Fibroblast of lung (primary cell): ENCODE results near the gene GRAMD2B. TPM values are rescaled to one million over a fixed set of nuclear protein-coding genes. Genes with fewer than 3 reads are reported as not detected.

Experiments
- DNase-seq, 2 donors: peaks; one replicate each; pipeline versions ENCODE4 v3.0.0 to v3.0.0-alpha.2; 2010; ENCODE audit warnings: low read depth in 2 of 2
- H2AFZ ChIP-seq: 2 replicates; pipeline ENCODE4 v1.5.1; 2012; ENCODE audit warnings: low read length, control low read depth, inconsistent platforms
- H3K27ac ChIP-seq: 2 replicates; pipeline ENCODE4 v1.5.1; 2011; ENCODE audit warnings: low read length, control low read depth; ENCODE audit not compliant: insufficient read depth
- H3K27me3 ChIP-seq: 2 replicates; pipeline ENCODE4 v1.5.1; 2011; ENCODE audit warnings: mild to moderate bottlenecking, low read length; ENCODE audit not compliant: control insufficient read depth, insufficient read depth
- H3K36me3 ChIP-seq: 2 replicates; pipeline ENCODE4 v1.5.1; 2011; ENCODE audit warnings: low read length; ENCODE audit not compliant: control insufficient read depth, insufficient read depth
- H3K4me1 ChIP-seq: 2 replicates; pipeline ENCODE4 v1.5.1; 2011; ENCODE audit warnings: low read length; ENCODE audit not compliant: control insufficient read depth, insufficient read depth; ENCODE audit errors: extremely low read depth
- H3K4me2 ChIP-seq: 2 replicates; pipeline ENCODE4 v1.5.1; 2011; ENCODE audit warnings: low read length, control low read depth; ENCODE audit not compliant: insufficient read depth; ENCODE audit errors: extremely low read depth
- H3K4me3 ChIP-seq, 4 experiments: fragments of 200-600 bp in 1 of 4; sonication (generic) in 1 of 4; replicated peaks in 1 of 4; 2 replicates each; pipeline ENCODE4 v1.5.1; 2011 to 2016; ENCODE audit warnings: low read length in 4 of 4, low read depth in 3 of 4, mild to moderate bottlenecking in 3 of 4, control low read depth in 2 of 4, inconsistent platforms in 1 of 4, mixed read lengths in 1 of 4; ENCODE audit not compliant: insufficient read depth in 1 of 4; ENCODE audit errors: control extremely low read depth in 1 of 4
- H3K79me2 ChIP-seq: 2 replicates; pipeline ENCODE4 v1.5.1; 2012; ENCODE audit warnings: mild to moderate bottlenecking, low read length, inconsistent platforms; ENCODE audit not compliant: control insufficient read depth, insufficient read depth
- H3K9ac ChIP-seq: 2 replicates; pipeline ENCODE4 v1.5.1; 2011; ENCODE audit warnings: mild to moderate bottlenecking, low read length, control low read depth; ENCODE audit not compliant: insufficient read depth
- H3K9me3 ChIP-seq: 2 replicates; pipeline ENCODE4 v1.5.1; 2012; ENCODE audit warnings: low read depth, low read length; ENCODE audit not compliant: control insufficient read depth, insufficient read depth
- H4K20me1 ChIP-seq: 2 replicates; pipeline ENCODE4 v1.5.1; 2011; ENCODE audit warnings: low read length; ENCODE audit not compliant: control insufficient read depth, insufficient read depth; ENCODE audit errors: extremely low read depth
- EZH2 ChIP-seq: IDR thresholded peaks from 2 replicates; pipeline ENCODE4 v1.5.1; 2012; ENCODE audit warnings: low read length, control low read depth, mild to moderate bottlenecking; ENCODE audit errors: missing control alignments
- polyA plus RNA-seq, 2 donors: library from polyadenylated mRNA; depleted of rRNA in 1 of 2; stranded (reverse) in 1 of 2; unstranded in 1 of 2; fragments of >200 nt; gene quantifications; 2 replicates each; pipeline ENCODE4 v1.2.1, GENCODE V29; 2011 to 2012; ENCODE audit warnings: missing spikeins in 1 of 2
- total RNA-seq: library from RNA; depleted of rRNA; stranded (reverse); fragments of >200 nt; gene quantifications from 2 replicates; pipeline ENCODE4 v1.2.1, GENCODE V29; 2014
- TF ChIP-seq, protein P1 (sequence below), 2 donors: IDR thresholded peaks in 1 of 2; conservative IDR thresholded peaks in 1 of 2; 1 replicate in 1 of 2; 2 replicates in 1 of 2; pipeline ENCODE4 v1.5.1; 2011 to 2012; ENCODE audit warnings: low read length in 2 of 2, control low read depth in 1 of 2, inconsistent platforms in 1 of 2, low read depth in 1 of 2, mild to moderate bottlenecking in 1 of 2

Gene GRAMD2B
- total and polyA plus RNA-seq, 2 donors (not counting 1 experiment from before 2014, with no cell fraction given), result 21.3 to 37.6 TPM

DNA sequence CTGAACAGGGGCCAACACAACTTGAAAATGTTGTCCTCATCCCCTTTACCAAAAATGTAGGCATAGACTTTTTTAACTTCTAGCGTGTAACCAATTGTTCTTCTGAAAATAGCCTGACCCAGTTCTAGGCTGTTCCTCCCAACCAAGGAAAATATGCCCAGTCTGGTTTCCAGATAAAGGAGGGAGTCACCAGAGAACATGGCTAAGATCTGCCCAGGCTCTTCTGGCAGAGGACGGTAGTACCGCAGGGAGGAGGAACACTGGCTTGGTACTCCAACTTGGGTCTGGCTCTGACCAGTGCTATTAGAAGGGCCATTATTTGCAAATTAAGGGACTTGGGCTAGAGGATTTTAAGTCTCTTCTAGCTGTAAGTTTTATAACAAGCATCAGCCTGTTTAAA is 63.1 kb downstream of the GRAMD2B start:
- TF ChIP-seq EZH2, result no peak
- TF ChIP-seq, protein P1, sequence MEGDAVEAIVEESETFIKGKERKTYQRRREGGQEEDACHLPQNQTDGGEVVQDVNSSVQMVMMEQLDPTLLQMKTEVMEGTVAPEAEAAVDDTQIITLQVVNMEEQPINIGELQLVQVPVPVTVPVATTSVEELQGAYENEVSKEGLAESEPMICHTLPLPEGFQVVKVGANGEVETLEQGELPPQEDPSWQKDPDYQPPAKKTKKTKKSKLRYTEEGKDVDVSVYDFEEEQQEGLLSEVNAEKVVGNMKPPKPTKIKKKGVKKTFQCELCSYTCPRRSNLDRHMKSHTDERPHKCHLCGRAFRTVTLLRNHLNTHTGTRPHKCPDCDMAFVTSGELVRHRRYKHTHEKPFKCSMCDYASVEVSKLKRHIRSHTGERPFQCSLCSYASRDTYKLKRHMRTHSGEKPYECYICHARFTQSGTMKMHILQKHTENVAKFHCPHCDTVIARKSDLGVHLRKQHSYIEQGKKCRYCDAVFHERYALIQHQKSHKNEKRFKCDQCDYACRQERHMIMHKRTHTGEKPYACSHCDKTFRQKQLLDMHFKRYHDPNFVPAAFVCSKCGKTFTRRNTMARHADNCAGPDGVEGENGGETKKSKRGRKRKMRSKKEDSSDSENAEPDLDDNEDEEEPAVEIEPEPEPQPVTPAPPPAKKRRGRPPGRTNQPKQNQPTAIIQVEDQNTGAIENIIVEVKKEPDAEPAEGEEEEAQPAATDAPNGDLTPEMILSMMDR (conservative IDR thresholded peaks at IDR 0.05 in 1 of 2, IDR thresholded peaks at IDR 0.05 in 1 of 2; ENCODE audit: low read depth in 1 of 2, low read length in 2 of 2), result no peak
- Histone ChIP-seq H3K4me3 (no peak overlapping the region), H3K4me1 (no peaks in the 10 kb centered on the region), H2AFZ (no peak overlapping the region), H3K79me2 (no peaks in the 10 kb centered on the region), H4K20me1 (no peaks in the 10 kb centered on the region), H3K9me3 (no peaks in the 10 kb centered on the region), H3K27me3 (no peaks in the 10 kb centered on the region), H3K9ac (no peak overlapping the region), H3K36me3 (peaks cover 10% of the 10 kb centered on the region), H3K4me2 (no peak overlapping the region), H3K27ac (no peak overlapping the region)
- no peak for DNase-seq

DNA sequence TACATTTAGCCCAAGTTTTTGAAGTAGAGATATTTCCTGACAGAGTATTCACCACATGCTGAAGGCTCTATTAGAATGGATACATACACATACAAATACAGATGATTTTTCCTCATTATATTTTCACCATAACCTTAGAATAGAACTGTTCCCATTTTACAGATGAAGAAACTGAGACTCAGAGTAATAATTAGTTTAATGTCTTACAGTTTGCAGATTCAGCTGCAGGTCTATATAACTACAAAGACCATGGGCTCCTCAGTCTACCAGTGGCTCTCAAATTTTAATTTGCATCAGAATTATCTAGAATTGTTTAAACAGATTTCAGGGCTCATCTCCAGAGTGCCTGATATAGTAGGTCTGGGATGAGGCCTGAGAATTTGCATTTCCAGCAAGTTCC is 64.4 kb downstream of the GRAMD2B start:
- Histone ChIP-seq H3K27me3 (no peaks in the 10 kb centered on the region), H3K9me3 (no peaks in the 10 kb centered on the region), H4K20me1 (no peaks in the 10 kb centered on the region), H3K4me1 (no peaks in the 10 kb centered on the region), H3K4me2 (no peak overlapping the region), H3K79me2 (no peaks in the 10 kb centered on the region), H3K4me3 (no peak overlapping the region), H3K27ac (no peak overlapping the region), H2AFZ (no peak overlapping the region), H3K36me3 (peaks cover 12% of the 10 kb centered on the region), H3K9ac (no peak overlapping the region)
- no peak for DNase-seq
- TF ChIP-seq EZH2, result no peak
- TF ChIP-seq, protein P1 (conservative IDR thresholded peaks at IDR 0.05 in 1 of 2, IDR thresholded peaks at IDR 0.05 in 1 of 2; ENCODE audit: low read depth in 1 of 2, low read length in 2 of 2), result no peak

DNA sequence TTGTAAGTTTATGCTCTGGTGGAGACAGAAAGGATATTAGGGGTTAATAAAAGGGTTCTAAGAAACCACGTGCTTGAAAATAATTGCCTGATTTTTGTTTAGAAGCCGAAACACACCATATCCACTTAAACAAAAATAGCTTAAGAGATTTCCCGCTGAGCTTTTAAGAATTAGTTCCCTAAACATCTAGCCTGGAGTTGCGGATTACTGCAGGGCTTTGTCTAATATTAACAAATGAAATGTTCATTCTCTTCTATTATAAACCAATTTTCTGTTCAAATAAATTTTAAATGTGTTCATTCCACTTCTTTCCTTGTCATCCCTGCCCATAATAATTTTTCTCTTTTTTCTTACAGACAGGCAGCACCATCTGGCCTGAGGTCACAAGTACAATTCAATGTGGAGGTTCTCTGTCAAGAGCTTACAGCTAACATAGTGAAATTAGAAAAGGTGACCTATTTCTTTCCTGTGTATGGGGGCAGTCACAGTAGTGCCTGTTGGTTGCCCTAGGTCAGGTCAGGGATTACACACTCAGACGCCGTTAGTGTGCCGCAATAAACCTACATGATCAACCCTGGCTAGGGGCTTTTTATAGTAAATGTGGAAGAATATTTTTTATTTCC is 65.3 kb downstream of the GRAMD2B start:
- DNase-seq, result no peak
- H3K27ac ChIP-seq, result no peak overlapping the region
- no peaks in the 10 kb centered on the region for H3K79me2 ChIP-seq
- TF ChIP-seq EZH2, result no peak
- TF ChIP-seq, protein P1 (conservative IDR thresholded peaks at IDR 0.05 in 1 of 2, IDR thresholded peaks at IDR 0.05 in 1 of 2; ENCODE audit: low read depth in 1 of 2, low read length in 2 of 2), result no peak
- H3K4me1 ChIP-seq, result no peaks in the 10 kb centered on the region
- H3K27me3 ChIP-seq, result no peaks in the 10 kb centered on the region
- H3K9me3 ChIP-seq, result no peaks in the 10 kb centered on the region
- no peaks in the 10 kb centered on the region for H4K20me1 ChIP-seq
- no peak overlapping the region for H3K4me3 ChIP-seq
- H3K4me2 ChIP-seq, result no peak overlapping the region
- peaks cover 12% of the 10 kb centered on the region for H3K36me3 ChIP-seq
- no peak overlapping the region for H2AFZ ChIP-seq
- no peak overlapping the region for H3K9ac ChIP-seq
